ENCODE results near the gene PLEKHO1. TPM values are rescaled to one million over a fixed set of nuclear protein-coding genes. Genes with fewer than 3 reads are reported as not detected.
"Not testable (repeated sequence)": the region's sequence is repeated elsewhere in the genome, so short reads cannot be mapped to it uniquely, and the experiment has no call there.

The PLEKHO1 gene
- total RNA-seq, 2 experiments from 2014 or later, result 34.2 to 35.0 TPM

GRCh38 chr1:150196417-150196816 lies 46.7 kb downstream of the PLEKHO1 start:
- POLR2A ChIA-PET, result no interaction called here

GRCh38 chr1:150207281-150207971 lies 57.7 kb downstream of the PLEKHO1 start:
- POLR2A ChIA-PET, result no interaction called here
- CTCF ChIA-PET, result no interaction called here

More at GRCh38 chr1:150196417-150196816, 46.7 kb downstream of the PLEKHO1 start:
- CTCF ChIA-PET, result interaction anchor here (0.6 to 1.5 kb wide), 2 partner anchors 9 to 230 kb away, joined by 3 to 9 read pairs; no protein-coding TSS in a partner anchor

GRCh38 chr1:150208460-150208859 lies 58.7 kb downstream of the PLEKHO1 start:
- POLR2A ChIA-PET, result interaction anchor here (0.6 kb wide), 1 partner anchor 121 kb away, joined by 3 read pairs; no protein-coding TSS in a partner anchor
- CTCF ChIA-PET, result not testable (repeated sequence)

Other genes with a start within 250 kb of the PLEKHO1 start
- 1 to 10 TPM; 8.5 to 8.8 TPM for gene SV2A, start 232.1 kb upstream of the PLEKHO1 start, total RNA-seq
- 100 to 1,000 TPM; 107 TPM for gene SF3B4, start 222.1 kb upstream of the PLEKHO1 start, total RNA-seq
- gene MTMR11, start 213.0 kb upstream of the PLEKHO1 start, total RNA-seq, result 1 to 10 TPM; 1.9 TPM
- gene OTUD7B, start 139.2 kb upstream of the PLEKHO1 start, total RNA-seq, result 10 to 100 TPM; 39.5 to 40.6 TPM
- gene VPS45, start 82.1 kb upstream of the PLEKHO1 start, total RNA-seq, result 10 to 100 TPM; 25.7 to 27.0 TPM
- 100 to 1,000 TPM; 161 TPM for gene ANP32E, start 86.2 kb downstream of the PLEKHO1 start, total RNA-seq
- not detected for gene CA14, start 107.9 kb downstream of the PLEKHO1 start, total RNA-seq
- 100 to 1,000 TPM; 129 TPM for gene APH1A, start 119.1 kb downstream of the PLEKHO1 start, total RNA-seq
- 1 to 10 TPM in 1 of 2 experiments, under 1 TPM in 1; 0.61 to 1.1 TPM for gene C1orf54, start 122.9 kb downstream of the PLEKHO1 start, total RNA-seq
- gene CIART, start 132.6 kb downstream of the PLEKHO1 start, total RNA-seq, result 1 to 10 TPM; 5.2 to 7.3 TPM
- 10 to 100 TPM; 78.1 to 79.1 TPM for gene MRPS21, start 143.9 kb downstream of the PLEKHO1 start, total RNA-seq
- gene PRPF3, start 171.6 kb downstream of the PLEKHO1 start, total RNA-seq, result 10 to 100 TPM; 66.5 to 68.9 TPM
- gene RPRD2, start 214.2 kb downstream of the PLEKHO1 start, total RNA-seq, result 10 to 100 TPM; 20.1 to 20.4 TPM